K562 (cell line): Measurements from ENCODE around the gene RWDD3. TPM values are rescaled to one million over a fixed set of nuclear protein-coding genes. Genes with fewer than 3 reads are reported as not detected.

Source experiments
- ATAC-seq: fragments of 200-7000 bp; cut with Tn5 transposase; 3 replicates; pipeline ENCODE4 v1.9.1; 2020; ENCODE audit warnings: moderate library complexity
- BruUV-seq: library from RNA; stranded (reverse); fragments of 400-500 nt; replicated peaks from 2 replicates; lab custom pipeline; 2021; lab: Mats Ljungman, UMichigan
- CTCF ChIA-PET: fragments of 300-600 bp; formaldehyde crosslinking; extraction: SDS; loops from one replicate; lab custom pipeline; 2021; ENCODE audit warnings: low intra/inter-chr PET ratio; lab: Yijun Ruan, JAX
- POLR2A ChIA-PET: fragments of 300-600, 350-650 bp; sonication (Branson Sonifier 250); formaldehyde crosslinking; extraction: SDS; loops from one replicate; lab custom pipeline; 2021; ENCODE audit warnings: antibody characterized with exemption, inconsistent platforms; lab: Yijun Ruan, JAX
- DNase-seq, 4 experiments: peaks; one replicate each; pipeline versions ENCODE4 v3.0.0 to v3.0.0-alpha.2; 2011 to 2018; ENCODE audit warnings: low spot score in 3 of 4, mixed read lengths in 3 of 4; ENCODE audit errors: extremely low read depth in 1 of 4
- FAIRE-seq: peaks from 2 replicates; lab custom pipeline; 2011; peaks lifted over from hg19 to GRCh38; lab: Jason Lieb, UNC
- H2AFZ ChIP-seq: 2 replicates; pipeline ENCODE4 v1.6.0; 2011; ENCODE audit warnings: low read depth, low read length, control low read depth, inconsistent platforms
- H3K27ac ChIP-seq: fragments of 200-600 bp; 3 replicates; pipeline ENCODE4 v1.8.0; 2011; ENCODE audit warnings: low read depth, mild to moderate bottlenecking, control low read depth, inconsistent platforms, low read length, moderate library complexity, mixed read lengths; ENCODE audit errors: extremely low read depth
- H3K27me3 ChIP-seq, 2 experiments: fragments of 300-600 bp in 1 of 2; 2 replicates in 1 of 2; 3 replicates in 1 of 2; pipeline versions ENCODE4 v1.6.0 to v1.8.0; 2011; ENCODE audit warnings: inconsistent platforms in 2 of 2, low read length in 2 of 2, mild to moderate bottlenecking in 1 of 2, mixed read lengths in 1 of 2, moderate library complexity in 1 of 2; ENCODE audit not compliant: control insufficient read depth in 2 of 2, insufficient read depth in 2 of 2
- H3K36me3 ChIP-seq: fragments of 300-600 bp; 3 replicates; pipeline ENCODE4 v1.8.0; 2011; ENCODE audit warnings: mild to moderate bottlenecking, low read length, inconsistent platforms; ENCODE audit not compliant: control insufficient read depth, insufficient read depth
- H3K4me1 ChIP-seq, 2 experiments: fragments of 200-600 bp in 1 of 2; replicated peaks in 1 of 2; 2 replicates in 1 of 2; 3 replicates in 1 of 2; pipeline versions ENCODE4 v1.5.1 to v1.8.0; 2011; ENCODE audit warnings: inconsistent platforms in 2 of 2, low read length in 2 of 2, mild to moderate bottlenecking in 1 of 2, mixed read lengths in 1 of 2, moderate library complexity in 1 of 2; ENCODE audit not compliant: control insufficient read depth in 2 of 2, insufficient read depth in 2 of 2
- H3K4me2 ChIP-seq: 2 replicates; pipeline ENCODE4 v1.6.1; 2011; ENCODE audit warnings: low read length, control low read depth, inconsistent platforms, mixed read lengths; ENCODE audit not compliant: insufficient read depth
- H3K4me3 ChIP-seq: fragments of 200-600 bp; sonication (generic), shearing (Covaris generic); 2 replicates; pipeline ENCODE4 v1.5.1; 2016; ENCODE audit warnings: control low read depth, inconsistent platforms
- H3K79me2 ChIP-seq: fragments of 200-600 bp; 3 replicates; pipeline ENCODE4 v1.8.0; 2011; ENCODE audit warnings: low read length, inconsistent platforms; ENCODE audit not compliant: control insufficient read depth, insufficient read depth
- H3K9ac ChIP-seq, 2 experiments: 2 replicates each; pipeline versions ENCODE4 v1.6.0 to v1.6.1; 2011; ENCODE audit warnings: low read depth in 2 of 2, low read length in 2 of 2, control low read depth in 1 of 2, inconsistent platforms in 1 of 2, mild to moderate bottlenecking in 1 of 2, mixed read lengths in 1 of 2; ENCODE audit not compliant: insufficient read depth in 1 of 2
- H3K9me1 ChIP-seq: one replicate; pipeline ENCODE4 v1.6.0; 2011; ENCODE audit warnings: inconsistent platforms, mild to moderate bottlenecking, low read length, moderate library complexity; ENCODE audit not compliant: control insufficient read depth, insufficient read depth
- H3K9me3 ChIP-seq: replicated peaks from 2 replicates; pipeline ENCODE4 v1.5.1; 2011; ENCODE audit warnings: low read depth, low read length, inconsistent platforms; ENCODE audit not compliant: control insufficient read depth, insufficient read depth
- H4K20me1 ChIP-seq: replicated peaks from 2 replicates; pipeline ENCODE4 v1.6.1; 2011; ENCODE audit warnings: low read length, inconsistent platforms, mixed read lengths; ENCODE audit not compliant: control insufficient read depth, insufficient read depth
- ADNP ChIP-seq: fragments of 200-800 bp; sonication (Bioruptor generic); IDR thresholded peaks from 2 replicates; pipeline ENCODE4 v1.6.1; 2016; ENCODE audit warnings: missing genetic modification characterization, missing compliant biosample characterization
- ATF7 ChIP-seq: fragments of 450-650 bp; IDR thresholded peaks from 2 replicates; pipeline ENCODE4 v1.7.1; 2014; ENCODE audit warnings: mild to moderate bottlenecking, moderate library complexity
- CHD2 ChIP-seq: IDR thresholded peaks from 2 replicates; pipeline ENCODE4 v1.6.1; 2011; ENCODE audit warnings: low read depth, low read length
- CSDE1 ChIP-seq, 2 experiments: fragments of 450-650 bp; IDR thresholded peaks; 2 replicates each; pipeline ENCODE4 v1.6.1; 2016; ENCODE audit warnings: mild to moderate bottlenecking in 1 of 2
- POLR2H ChIP-seq: IDR thresholded peaks from 2 replicates; pipeline ENCODE4 v1.6.1; 2016; ENCODE audit warnings: missing genetic modification characterization, low read depth, mild to moderate bottlenecking, control low read depth, missing compliant biosample characterization, moderate library complexity
- SRSF7 ChIP-seq: fragments of 200-400 bp; formaldehyde crosslinking; optimal IDR thresholded peaks from 2 replicates; pipeline ENCODE3; 2017; ENCODE audit warnings: mild to moderate bottlenecking, low read depth, low read length
- TBP ChIP-seq: optimal IDR thresholded peaks from 2 replicates; pipeline ENCODE3; 2011; ENCODE audit warnings: low read depth, low read length, improper control_type of control experiment
- TCFL5 ChIP-seq: fragments of 250-450 bp; sonication (Bioruptor Pico); conservative IDR thresholded peaks from 2 replicates; pipeline ENCODE4 v1.6.1; 2021; ENCODE audit warnings: mild to moderate bottlenecking, moderate library complexity, matching md5 sums
- ZNF561 ChIP-seq: fragments of 450-650 bp; formaldehyde crosslinking; conservative IDR thresholded peaks from 2 replicates; pipeline ENCODE4 v1.4.0; 2020; ENCODE audit warnings: mild to moderate bottlenecking, moderate library complexity
- WGBS: fragments of 100-300 bp; shearing (Covaris generic); methylation state at CpG from one replicate; pipeline ENCODE4 v1.1.6; 2016; ENCODE audit warnings: low coverage, mixed read lengths; ENCODE audit not compliant: insufficient coverage; ENCODE audit errors: missing lambda C conversion rate; 5-methylcytosine and 5-hydroxymethylcytosine counted together
- in situ Hi-C: fragments of 300-500 bp; cut with MboI; formaldehyde crosslinking; loops from 4 replicates; pipeline ENCODE4 v1.15.0; 2018; ENCODE audit warnings: inconsistent platforms, mixed read lengths
- intact Hi-C: fragments of 100-400 bp; cut with micrococcal nuclease; formaldehyde crosslinking; loops from 2 replicates; pipeline ENCODE4 v1.14.2; 2022
- polyA plus RNA-seq, 8 experiments: library from polyadenylated mRNA; depleted of rRNA in 4 of 8; stranded (reverse) in 5 of 8; unstranded in 3 of 8; fragments of >200 nt; fragmentation: Nextera tagmentation in 2 of 8; fragmentation: Illumina TruSeq in 1 of 8; extraction: Ambion mirVana in 2 of 8; extraction: Trizol in 1 of 8; gene quantifications; 2 replicates each; pipeline versions ENCODE4 v1.2.1 to v1.2.3, GENCODE V29; 2011 to 2014; ENCODE audit warnings: inconsistent platforms in 1 of 8, missing spikeins in 1 of 8
- total RNA-seq, 7 experiments: library from RNA; depleted of rRNA in 6 of 7; stranded (reverse); fragments of >200 nt in 6 of 7; fragmentation: Illumina TruSeq in 2 of 7; extraction: Trizol in 2 of 7; gene quantifications; 2 replicates each; pipeline versions ENCODE4 v1.2.1 to v1.2.3, GENCODE V29; 2011 to 2021; ENCODE audit warnings: low replicate concordance in 1 of 7
- TF ChIP-seq, protein P1 (sequence below): fragments of 250-450 bp; sonication (Bioruptor Pico); IDR thresholded peaks from 2 replicates; pipeline ENCODE4 v1.8.0; 2022; ENCODE audit warnings: inconsistent platforms, mild to moderate bottlenecking, moderate library complexity, borderline replicate concordance
- TF ChIP-seq, protein P2 (sequence below): fragments of 450-650 bp; IDR thresholded peaks from 2 replicates; pipeline ENCODE4 v1.6.1; 2016; ENCODE audit warnings: mild to moderate bottlenecking
- TF ChIP-seq, protein P3 (sequence below): fragments of 450-650 bp; formaldehyde crosslinking; IDR thresholded peaks from 2 replicates; pipeline ENCODE4 v1.4.0; 2022; ENCODE audit warnings: mild to moderate bottlenecking, moderate library complexity

RWDD3 gene
- total and polyA plus RNA-seq, 9 of the 15 experiments (the other 6 are each of a cell fraction or from before 2014, with no cell fraction given), result 21.6 to 65.0 (median 34.9) TPM

DNA sequence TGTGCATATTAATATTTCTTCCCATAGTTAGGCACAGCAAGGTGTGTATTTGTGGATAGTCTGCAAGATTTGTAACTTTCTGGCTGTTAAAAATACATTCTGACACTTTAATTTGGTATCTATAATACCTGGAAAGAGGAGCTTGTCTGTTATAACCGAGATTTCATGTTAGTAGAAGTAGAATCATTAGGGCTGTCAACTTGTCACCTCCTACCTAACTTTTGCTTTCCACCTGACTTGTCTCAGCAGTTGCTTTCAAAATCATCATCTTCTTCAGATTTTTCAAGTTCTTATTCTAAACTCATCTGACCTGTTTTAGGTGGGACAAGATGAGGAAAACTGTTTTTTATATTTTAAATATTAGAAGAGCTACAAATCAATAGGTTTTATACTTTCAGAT is 11.0 kb downstream of the RWDD3 start:
- DNase-seq (no peak), FAIRE-seq (no peak), ATAC-seq (no peak)
- Histone ChIP-seq H4K20me1 (no peaks in the 10 kb centered on the region), H3K27me3 (no peaks in the 10 kb centered on the region), H3K36me3 (peaks cover 49% of the 10 kb centered on the region), H3K9me3 (peaks cover 5% of the 10 kb centered on the region; the same call in 1 of the 2 replicates), H3K27ac (no peak overlapping the region), H3K4me3 (no peak overlapping the region), H3K4me1 (no peaks in the 10 kb centered on the region), H2AFZ (no peak overlapping the region), H3K4me2 (no peak overlapping the region), H3K79me2 (0 out of 3 replicates have a peak, but pooled peaks cover 3% of the 10 kb centered on the region), H3K9me1 (no peaks in the 10 kb centered on the region), H3K9ac (no peak overlapping the region)
- CTCF ChIA-PET, result no interaction called here
- in situ Hi-C loops, result loop anchor here (10.0 kb wide), 1 partner anchor 390 kb away; no protein-coding TSS in a partner anchor
- WGBS, result 48% methylated on average over 1 of the region's 1 CpG
- intact Hi-C loops, result no loop called here
- TF ChIP-seq ATF7 (no peak), CHD2 (no peak), SRSF7 (no peak)
- BruUV-seq, result no TSS peak
- POLR2A ChIA-PET, result interaction anchor here (1.5 to 1.6 kb wide), 2 partner anchors 9 to 11 kb away, joined by 4 to 9 read pairs; partner anchors contain the start of gene RWDD3

DNA sequence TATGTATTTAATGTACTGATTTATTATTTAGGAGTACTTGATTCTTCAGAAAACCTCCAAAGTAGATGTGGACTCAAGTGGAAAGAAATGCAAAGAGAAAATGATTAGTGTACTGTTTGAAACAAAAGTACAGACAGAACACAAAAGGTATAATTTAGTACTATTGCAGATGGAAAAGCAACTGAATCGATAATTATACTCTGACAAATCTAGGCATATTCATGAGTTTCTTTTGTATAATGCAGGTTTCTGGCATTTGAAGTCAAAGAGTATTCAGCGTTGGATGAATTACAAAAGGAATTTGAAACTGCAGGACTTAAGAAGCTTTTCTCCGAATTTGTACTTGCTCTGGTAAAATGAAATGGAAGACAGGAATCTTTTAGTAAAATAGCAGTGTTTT is 12.5 kb downstream of the RWDD3 start:
- in situ Hi-C loops, result loop anchor here (10.0 kb wide), 1 partner anchor 392 kb away; no protein-coding TSS in a partner anchor
- H3K4me3 ChIP-seq, result no peak overlapping the region

More for the DNA sequence above, 12.5 kb downstream of the RWDD3 start:
- Histone ChIP-seq H3K79me2 (0 out of 3 replicates have a peak, but pooled peaks cover 3% of the 10 kb centered on the region), H3K9me3 (no peaks in the 10 kb centered on the region), H4K20me1 (no peaks in the 10 kb centered on the region), H3K27me3 (no peaks in the 10 kb centered on the region), H3K9me1 (no peaks in the 10 kb centered on the region), H3K9ac (no peak overlapping the region), H2AFZ (no peak overlapping the region), H3K36me3 (peaks cover 34% of the 10 kb centered on the region), H3K27ac (no peak overlapping the region), H3K4me1 (no peaks in the 10 kb centered on the region), H3K4me2 (no peak overlapping the region)
- FAIRE-seq (no peak), ATAC-seq (no peak), DNase-seq (no peak)
- no TSS peak for BruUV-seq
- intact Hi-C loops, result no loop called here
- CTCF ChIA-PET, result no interaction called here
- POLR2A ChIA-PET, result interaction anchor here (0.6 kb wide), 1 partner anchor 11 kb away, joined by 3 read pairs; no protein-coding TSS in a partner anchor
- TF ChIP-seq POLR2H (tag) (no peak), ZNF561 (CRISPR knock-in tag) (no peak), TBP (no peak), TCFL5 (CRISPR knock-in tag) (no peak), CSDE1 (IDR thresholded peaks at IDR 0.05) (no peak), ADNP (tag) (no peak)
- TF ChIP-seq, protein P1, sequence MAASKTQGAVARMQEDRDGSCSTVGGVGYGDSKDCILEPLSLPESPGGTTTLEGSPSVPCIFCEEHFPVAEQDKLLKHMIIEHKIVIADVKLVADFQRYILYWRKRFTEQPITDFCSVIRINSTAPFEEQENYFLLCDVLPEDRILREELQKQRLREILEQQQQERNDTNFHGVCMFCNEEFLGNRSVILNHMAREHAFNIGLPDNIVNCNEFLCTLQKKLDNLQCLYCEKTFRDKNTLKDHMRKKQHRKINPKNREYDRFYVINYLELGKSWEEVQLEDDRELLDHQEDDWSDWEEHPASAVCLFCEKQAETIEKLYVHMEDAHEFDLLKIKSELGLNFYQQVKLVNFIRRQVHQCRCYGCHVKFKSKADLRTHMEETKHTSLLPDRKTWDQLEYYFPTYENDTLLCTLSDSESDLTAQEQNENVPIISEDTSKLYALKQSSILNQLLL (CRISPR knock-in tag), result no peak
- TF ChIP-seq, protein P2, sequence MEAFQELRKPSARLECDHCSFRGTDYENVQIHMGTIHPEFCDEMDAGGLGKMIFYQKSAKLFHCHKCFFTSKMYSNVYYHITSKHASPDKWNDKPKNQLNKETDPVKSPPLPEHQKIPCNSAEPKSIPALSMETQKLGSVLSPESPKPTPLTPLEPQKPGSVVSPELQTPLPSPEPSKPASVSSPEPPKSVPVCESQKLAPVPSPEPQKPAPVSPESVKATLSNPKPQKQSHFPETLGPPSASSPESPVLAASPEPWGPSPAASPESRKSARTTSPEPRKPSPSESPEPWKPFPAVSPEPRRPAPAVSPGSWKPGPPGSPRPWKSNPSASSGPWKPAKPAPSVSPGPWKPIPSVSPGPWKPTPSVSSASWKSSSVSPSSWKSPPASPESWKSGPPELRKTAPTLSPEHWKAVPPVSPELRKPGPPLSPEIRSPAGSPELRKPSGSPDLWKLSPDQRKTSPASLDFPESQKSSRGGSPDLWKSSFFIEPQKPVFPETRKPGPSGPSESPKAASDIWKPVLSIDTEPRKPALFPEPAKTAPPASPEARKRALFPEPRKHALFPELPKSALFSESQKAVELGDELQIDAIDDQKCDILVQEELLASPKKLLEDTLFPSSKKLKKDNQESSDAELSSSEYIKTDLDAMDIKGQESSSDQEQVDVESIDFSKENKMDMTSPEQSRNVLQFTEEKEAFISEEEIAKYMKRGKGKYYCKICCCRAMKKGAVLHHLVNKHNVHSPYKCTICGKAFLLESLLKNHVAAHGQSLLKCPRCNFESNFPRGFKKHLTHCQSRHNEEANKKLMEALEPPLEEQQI, result no peak
- TF ChIP-seq, protein P3, sequence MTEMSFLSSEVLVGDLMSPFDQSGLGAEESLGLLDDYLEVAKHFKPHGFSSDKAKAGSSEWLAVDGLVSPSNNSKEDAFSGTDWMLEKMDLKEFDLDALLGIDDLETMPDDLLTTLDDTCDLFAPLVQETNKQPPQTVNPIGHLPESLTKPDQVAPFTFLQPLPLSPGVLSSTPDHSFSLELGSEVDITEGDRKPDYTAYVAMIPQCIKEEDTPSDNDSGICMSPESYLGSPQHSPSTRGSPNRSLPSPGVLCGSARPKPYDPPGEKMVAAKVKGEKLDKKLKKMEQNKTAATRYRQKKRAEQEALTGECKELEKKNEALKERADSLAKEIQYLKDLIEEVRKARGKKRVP, result no peak
- WGBS, result 82% methylated on average over 3 of the region's 3 CpGs
